Glomerular endothelial cell (primary cell): Measurements from ENCODE around the gene NSMF. TPM values are rescaled to one million over a fixed set of nuclear protein-coding genes. Genes with fewer than 3 reads are reported as not detected.
"Not testable (repeated sequence)": the region's sequence is repeated elsewhere in the genome, so short reads cannot be mapped to it uniquely, and the experiment has no call there.

Experiments
- DNase-seq: peaks from one replicate; pipeline ENCODE4 v3.0.0-alpha.2; 2011; ENCODE audit warnings: low read depth, low spot score; ENCODE audit errors: extremely low read depth
- total RNA-seq: library from RNA; depleted of rRNA; stranded (reverse); fragments of >200 nt; gene quantifications from 2 replicates; pipeline ENCODE4 v1.2.3, GENCODE V29; 2015

NSMF gene
- total RNA-seq, 1 donor from 2014 or later: 53.7 TPM

- DNase-seq: no peak
Measured at GRCh38 chr9:137477778-137478612, 18.9 kb upstream of the NSMF start.

GRCh38 chr9:137476856-137477255 lies 17.7 kb upstream of the NSMF start:
- DNase-seq: no peak

GRCh38 chr9:137475666-137476065 lies 16.5 kb upstream of the NSMF start:
- DNase-seq: no peak

GRCh38 chr9:137474271-137474670 lies 15.1 kb upstream of the NSMF start:
- DNase-seq: no peak

GRCh38 chr9:137470785-137471184 lies 11.7 kb upstream of the NSMF start:
- DNase-seq: no peak

GRCh38 chr9:137467896-137468295 lies 8.8 kb upstream of the NSMF start:
- no peak for DNase-seq

- no peak for DNase-seq
Measured at GRCh38 chr9:137467161-137467581, 8.0 kb upstream of the NSMF start.

- not testable (repeated sequence) for DNase-seq
Measured at GRCh38 chr9:137466389-137467085, 7.4 kb upstream of the NSMF start.

GRCh38 chr9:137465720-137466388 lies 6.7 kb upstream of the NSMF start:
- no peak for DNase-seq

GRCh38 chr9:137465000-137465719 lies 6.0 kb upstream of the NSMF start:
- DNase-seq: no peak

GRCh38 chr9:137464291-137464999 lies 5.3 kb upstream of the NSMF start:
- DNase-seq: no peak

- DNase-seq: no peak
Measured at GRCh38 chr9:137463931-137464290, 4.8 kb upstream of the NSMF start.

- DNase-seq: no peak
Measured at GRCh38 chr9:137462986-137463930, 4.1 kb upstream of the NSMF start.

- no peak for DNase-seq
Measured at GRCh38 chr9:137462396-137462985, 3.4 kb upstream of the NSMF start.

GRCh38 chr9:137461663-137462395 lies 2.7 kb upstream of the NSMF start:
- no peak for DNase-seq

GRCh38 chr9:137461316-137461662 lies 2.2 kb upstream of the NSMF start:
- no peak for DNase-seq

GRCh38 chr9:137460363-137461315 lies 1.5 kb upstream of the NSMF start:
- DNase-seq: no peak
